ENCODE results near the gene DBN1.

- TF ChIP-seq CTCF (IDR thresholded peaks at IDR 0.05; ENCODE audit: low read depth, low read length), result no peak
- TF ChIP-seq EZH2phosphoT487 (IDR thresholded peaks at IDR 0.05; ENCODE audit: low read depth), result no peak
These were observed 19.4 kb upstream of the DBN1 start for GRCh38 chr5:177492841-177493240.
